CD4-positive, alpha-beta T cell (primary cell): Measurements from ENCODE around the gene GRID2. TPM values are rescaled to one million over a fixed set of nuclear protein-coding genes. Genes with fewer than 3 reads are reported as not detected.

Experiments used
- ATAC-seq: fragments of 200-7000 bp; cut with Tn5 transposase; one replicate; pipeline ENCODE4 v1.10.0; 2022; ENCODE audit warnings: mild to moderate bottlenecking; ENCODE audit not compliant: poor library complexity
- CTCF ChIA-PET: fragments of 350-600 bp; sonication (Branson Sonifier 250); formaldehyde crosslinking; loops from one replicate; lab custom pipeline; 2021; ENCODE audit warnings: antibody characterized with exemption, inconsistent platforms; lab: Charles Lee
- POLR2A ChIA-PET: fragments of 350-600 bp; sonication (Branson Sonifier 250); formaldehyde crosslinking; loops from one replicate; lab custom pipeline; 2021; ENCODE audit warnings: antibody characterized with exemption, inconsistent platforms; lab: Charles Lee
- DNase-seq, 14 experiments: peaks; one replicate each; pipeline ENCODE4 v3.0.0-alpha.2; 2013 to 2020; ENCODE audit warnings: mixed read lengths in 2 of 14
- H3K27ac ChIP-seq, 2 donors: one replicate each; pipeline versions ENCODE4 v1.5.1 to v1.7.0; 2013; ENCODE audit warnings: low read length in 2 of 2, low read depth in 1 of 2, mild to moderate bottlenecking in 1 of 2
- H3K27me3 ChIP-seq, 2 experiments: 1 replicate in 1 of 2; 2 replicates in 1 of 2; pipeline versions ENCODE4 v1.6.1 to v1.7.0; 2013; ENCODE audit warnings: low read length in 2 of 2, control low read depth in 1 of 2, mild to moderate bottlenecking in 1 of 2, moderate library complexity in 1 of 2; ENCODE audit not compliant: insufficient read depth in 2 of 2, control insufficient read depth in 1 of 2
- H3K36me3 ChIP-seq: one replicate; pipeline ENCODE4 v1.6.1; 2013; ENCODE audit warnings: low read length, control low read depth; ENCODE audit not compliant: insufficient read depth
- H3K4me1 ChIP-seq: one replicate; pipeline ENCODE4 v1.6.1; 2013; ENCODE audit warnings: low read length, control low read depth; ENCODE audit not compliant: insufficient read depth
- H3K4me3 ChIP-seq: one replicate; pipeline ENCODE4 v1.5.1; 2013; ENCODE audit warnings: mild to moderate bottlenecking, low read length, moderate library complexity
- H3K9me3 ChIP-seq, 2 experiments: 1 replicate in 1 of 2; 2 replicates in 1 of 2; pipeline versions ENCODE4 v1.6.1 to v1.7.0; 2013; ENCODE audit warnings: low read length in 2 of 2, mild to moderate bottlenecking in 2 of 2, control low read depth in 1 of 2, moderate library complexity in 1 of 2; ENCODE audit not compliant: control insufficient read depth in 1 of 2, insufficient read depth in 1 of 2
- H3K27ac Mint-ChIP-seq: one replicate; pipeline ENCODE4 v1.8.0; 2020; ENCODE audit warnings: mixed read lengths
- H3K27me3 Mint-ChIP-seq: one replicate; pipeline ENCODE4 v1.8.0; 2021; ENCODE audit warnings: mixed read lengths
- H3K36me3 Mint-ChIP-seq: one replicate; pipeline ENCODE4 v1.8.0; 2021; ENCODE audit warnings: low read depth, mixed read lengths
- H3K4me1 Mint-ChIP-seq: one replicate; pipeline ENCODE4 v1.8.0; 2021; ENCODE audit warnings: low read depth, mixed read lengths
- H3K4me3 Mint-ChIP-seq: one replicate; pipeline ENCODE4 v1.8.0; 2020; ENCODE audit warnings: mild to moderate bottlenecking, mixed read lengths
- H3K9me3 Mint-ChIP-seq: one replicate; pipeline ENCODE4 v1.8.0; 2020; ENCODE audit warnings: mixed read lengths
- intact Hi-C, 2 experiments: fragments of 100-400 bp; cut with DNase I in 1 of 2; cut with micrococcal nuclease in 1 of 2; formaldehyde crosslinking; loops; one replicate each; pipeline versions ENCODE4 v1.15.1 to v1.9.0; 2023 to 2025; cut with DNase I, micrococcal nuclease
- total RNA-seq, 174 experiments: library from RNA in 2 of 174; stranded (reverse) in 2 of 174; gene quantifications; one replicate each; pipeline ENCODE4 v1.2.3 and lab custom pipeline; 2021 to 2026
- TF ChIP-seq, protein P1 (sequence below): fragments of 200-600 bp; IDR thresholded peaks from one replicate; pipeline ENCODE4 v1.8.0; 2022; ENCODE audit warnings: antibody characterized with exemption, mild to moderate bottlenecking

The GRID2 gene
- total RNA-seq, 2 experiments from 2014 or later = not detected

DNA sequence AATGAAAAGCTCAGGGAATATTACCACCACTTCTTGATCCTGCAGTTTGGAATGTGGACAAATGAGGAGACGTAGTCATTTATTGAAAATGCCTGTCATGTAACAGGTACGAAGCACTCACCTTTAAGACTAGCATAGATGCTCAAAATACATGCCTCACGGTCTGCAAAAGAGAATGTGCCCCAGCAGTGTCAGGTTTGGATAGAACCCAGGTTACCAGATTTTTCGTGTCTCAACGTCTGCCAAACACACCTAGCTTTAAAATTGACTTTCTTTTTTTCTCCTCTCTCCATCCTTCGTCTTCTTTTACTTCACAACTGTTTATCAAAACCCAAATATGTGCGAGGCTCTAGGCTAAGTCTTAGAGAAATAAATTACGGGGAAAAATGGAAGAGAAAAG is 918.0 kb downstream of the GRID2 start:
- H3K4me1 ChIP-seq = no peaks in the 10 kb centered on the region
- ATAC-seq (no peak), DNase-seq (no peak)
- H3K27ac ChIP-seq = no peak overlapping the region
- no peaks in the 10 kb centered on the region for H3K27me3 Mint-ChIP-seq
- CTCF ChIA-PET = no interaction called here
- no peaks in the 10 kb centered on the region for H3K4me1 Mint-ChIP-seq
- POLR2A ChIA-PET = no interaction called here
- no peaks in the 10 kb centered on the region for H3K27me3 ChIP-seq
- no peaks in the 10 kb centered on the region for H3K36me3 Mint-ChIP-seq
- peaks cover 10% of the 10 kb centered on the region for H3K9me3 Mint-ChIP-seq
- TF ChIP-seq, protein P1, sequence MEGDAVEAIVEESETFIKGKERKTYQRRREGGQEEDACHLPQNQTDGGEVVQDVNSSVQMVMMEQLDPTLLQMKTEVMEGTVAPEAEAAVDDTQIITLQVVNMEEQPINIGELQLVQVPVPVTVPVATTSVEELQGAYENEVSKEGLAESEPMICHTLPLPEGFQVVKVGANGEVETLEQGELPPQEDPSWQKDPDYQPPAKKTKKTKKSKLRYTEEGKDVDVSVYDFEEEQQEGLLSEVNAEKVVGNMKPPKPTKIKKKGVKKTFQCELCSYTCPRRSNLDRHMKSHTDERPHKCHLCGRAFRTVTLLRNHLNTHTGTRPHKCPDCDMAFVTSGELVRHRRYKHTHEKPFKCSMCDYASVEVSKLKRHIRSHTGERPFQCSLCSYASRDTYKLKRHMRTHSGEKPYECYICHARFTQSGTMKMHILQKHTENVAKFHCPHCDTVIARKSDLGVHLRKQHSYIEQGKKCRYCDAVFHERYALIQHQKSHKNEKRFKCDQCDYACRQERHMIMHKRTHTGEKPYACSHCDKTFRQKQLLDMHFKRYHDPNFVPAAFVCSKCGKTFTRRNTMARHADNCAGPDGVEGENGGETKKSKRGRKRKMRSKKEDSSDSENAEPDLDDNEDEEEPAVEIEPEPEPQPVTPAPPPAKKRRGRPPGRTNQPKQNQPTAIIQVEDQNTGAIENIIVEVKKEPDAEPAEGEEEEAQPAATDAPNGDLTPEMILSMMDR = no peak
- intact Hi-C loops = no loop called here
- H3K36me3 ChIP-seq = no peaks in the 10 kb centered on the region
- no peak overlapping the region for H3K4me3 Mint-ChIP-seq
- H3K27ac Mint-ChIP-seq = no peak overlapping the region
- no peak overlapping the region for H3K4me3 ChIP-seq
- H3K9me3 ChIP-seq = peaks cover 4% of the 10 kb centered on the region in 2 experiments

DNA sequence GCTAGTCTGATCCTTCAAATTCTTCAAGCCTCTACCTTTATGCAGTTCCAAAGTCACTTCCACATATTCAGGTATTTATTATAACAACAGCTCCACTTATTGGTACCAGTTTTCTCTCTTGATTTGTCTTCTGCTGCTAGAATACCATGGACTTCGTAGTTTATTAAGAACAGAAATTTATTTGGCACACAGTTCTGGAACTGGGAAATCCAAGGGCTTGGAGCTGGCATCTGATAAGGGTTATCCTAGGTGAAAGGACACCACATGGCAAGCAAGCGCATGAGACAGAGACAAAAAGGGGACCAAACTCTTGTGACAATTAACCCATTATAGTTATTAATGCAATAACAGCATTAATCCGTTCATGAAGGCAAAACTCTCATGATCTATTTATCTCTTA is 924.3 kb downstream of the GRID2 start:
- Histone ChIP-seq H3K27me3 (no peaks in the 10 kb centered on the region), H3K4me3 (no peak overlapping the region), H3K9me3 (peaks cover 4% of the 10 kb centered on the region in 2 experiments), H3K36me3 (no peaks in the 10 kb centered on the region), H3K27ac (no peak overlapping the region), H3K4me1 (no peaks in the 10 kb centered on the region)
- intact Hi-C loops = no loop called here
- DNase-seq = no peak
- Mint-ChIP-seq H3K36me3 (no peaks in the 10 kb centered on the region), H3K4me1 (no peaks in the 10 kb centered on the region), H3K9me3 (peaks cover 9% of the 10 kb centered on the region), H3K4me3 (no peak overlapping the region), H3K27ac (no peak overlapping the region), H3K27me3 (no peaks in the 10 kb centered on the region)
- POLR2A ChIA-PET = no interaction called here
- CTCF ChIA-PET = no interaction called here
- no peak for ATAC-seq
- TF ChIP-seq, protein P1 = no peak

DNA sequence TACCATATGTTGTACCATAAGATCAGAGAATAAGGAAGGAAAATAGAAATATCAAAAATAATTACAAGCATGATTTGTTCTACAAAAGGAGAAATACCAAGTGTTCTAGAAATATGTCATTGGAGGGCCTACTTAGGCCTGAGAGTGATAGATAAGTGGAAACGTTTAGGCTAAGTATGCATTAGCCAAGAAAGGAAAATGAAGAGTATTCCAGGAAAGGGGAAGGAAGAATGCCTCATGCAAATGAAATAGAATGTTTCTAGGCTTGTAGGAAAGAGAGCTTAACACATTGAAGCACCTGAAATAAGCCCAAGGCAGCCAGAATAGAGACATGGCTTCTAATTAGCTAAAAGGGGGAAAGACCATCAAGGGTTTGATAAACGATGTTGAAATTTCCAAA is 929.1 kb downstream of the GRID2 start:
- Histone ChIP-seq H3K9me3 (no peaks in the 10 kb centered on the region), H3K4me1 (no peaks in the 10 kb centered on the region), H3K4me3 (no peak overlapping the region), H3K36me3 (no peaks in the 10 kb centered on the region), H3K27me3 (no peaks in the 10 kb centered on the region), H3K27ac (no peak overlapping the region)
- Mint-ChIP-seq H3K36me3 (no peaks in the 10 kb centered on the region), H3K4me1 (no peaks in the 10 kb centered on the region), H3K4me3 (no peak overlapping the region), H3K27ac (no peak overlapping the region), H3K27me3 (no peaks in the 10 kb centered on the region), H3K9me3 (peaks cover 2% of the 10 kb centered on the region)
- intact Hi-C loops = no loop called here
- no peak for DNase-seq
- ChIA-PET CTCF (no interaction called here), POLR2A (no interaction called here)
- ATAC-seq = no peak
- TF ChIP-seq, protein P1 = no peak
